ENCODE measurements around the gene ZNF710. TPM values are rescaled to one million over a fixed set of nuclear protein-coding genes. Genes with fewer than 3 reads are reported as not detected.

Gene ZNF710
- total and polyA plus RNA-seq, 2 of the 13 experiments (the other 11 are each of a cell fraction or from before 2014, with no cell fraction given), result 4.7 to 20.6 TPM

DNA sequence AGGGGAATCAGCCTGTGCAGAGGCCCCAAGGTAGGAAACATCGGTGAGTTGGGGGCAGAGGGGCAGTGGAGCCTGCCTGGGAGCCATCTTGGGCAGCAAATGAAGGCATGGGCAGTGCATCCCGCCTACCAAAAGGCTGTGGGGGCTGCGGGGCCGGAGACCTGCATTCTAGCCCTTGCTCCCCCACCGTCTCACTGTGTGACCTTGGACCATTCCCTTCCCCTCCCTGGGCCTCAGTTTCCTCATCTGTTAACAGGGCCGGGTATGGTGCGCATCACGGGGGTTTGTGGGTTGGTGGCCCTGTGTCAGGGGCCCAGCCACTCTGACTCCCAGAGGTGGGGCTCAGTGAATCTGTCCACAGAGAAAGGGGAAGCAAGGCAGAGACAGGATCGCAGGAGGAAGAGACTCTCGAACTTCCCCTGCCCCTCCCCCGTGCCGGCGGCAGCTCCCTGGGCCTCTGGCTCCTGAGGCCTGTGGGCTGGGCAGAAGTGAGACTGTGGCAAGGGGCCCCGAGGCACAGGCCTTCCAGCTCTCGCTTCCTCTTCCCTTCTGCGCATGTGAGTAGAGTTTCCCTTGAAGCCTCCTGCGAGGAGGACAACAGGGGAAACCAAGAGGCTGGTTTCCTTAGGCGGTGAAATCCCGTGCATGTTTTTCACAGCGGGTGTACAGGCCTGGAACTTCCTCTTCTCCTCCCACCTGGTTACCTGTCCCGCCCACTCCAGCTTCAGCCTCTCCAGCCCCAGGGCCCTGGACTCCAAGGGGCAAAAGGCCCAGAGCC lies 58.3 kb downstream of the ZNF710 start:
- no peaks in the 10 kb centered on the region for H3K27me3 ChIP-seq (ENCODE audit: control insufficient read depth in 1 of 2, insufficient read depth in 2 of 2, low read length in 2 of 2)
- peaks cover 3% of the 10 kb centered on the region for H3K79me2 ChIP-seq (ENCODE audit: insufficient read depth, low read length)
- peak overlapping the region; percentile 49 for H3K4me2 ChIP-seq (ENCODE audit: low read depth, low read length)
- ChIA-PET POLR2A (no interaction called here), CTCF (ENCODE audit: low intra/inter-chr PET ratio, low total read pairs) (no interaction called here)
- peak overlapping the region; percentile 44 for H3K27ac ChIP-seq (ENCODE audit: extremely low read length, insufficient read depth, low read length)
- peaks cover 7% of the 10 kb centered on the region for H4K20me1 ChIP-seq (ENCODE audit: insufficient read depth, low read length)
- BruUV-seq (replicated peaks), result no TSS peak
- H3K9me3 ChIP-seq (ENCODE audit: low read length), result no peaks in the 10 kb centered on the region
- ATAC-seq (peak; percentile 51), DNase-seq (ENCODE audit: low spot score) (peak; percentile 31), FAIRE-seq (no peak)
- H3K4me1 ChIP-seq (ENCODE audit: insufficient read depth, low read length), result peaks cover 33% of the 10 kb centered on the region
- H2AFZ ChIP-seq (ENCODE audit: low read length), result no peak overlapping the region
- H3K4me3 ChIP-seq (replicated peaks in 1 of 3; ENCODE audit: insufficient read depth in 1 of 3, low read depth in 2 of 3, low read length in 3 of 3), result peak overlapping the region in 2 of 3 experiments; percentile 13 to 23; a peak in 2 of 6 replicates
- intact Hi-C loops (cut with micrococcal nuclease; ENCODE audit: unreplicated experiment), result no loop called here
- WGBS (ENCODE audit: low lambda C conversion rate), result 40% methylated on average over 12 of the region's 21 CpGs
- in situ Hi-C loops (cut with HindIII; ENCODE audit: extremely low pct_ligation_motif_present, low pct_unique_long_range_greater_than_20kb), result no loop called here
- H3K36me3 ChIP-seq (replicated peaks in 1 of 2; ENCODE audit: control insufficient read depth in 1 of 2, insufficient read depth in 2 of 2, low read length in 2 of 2), result no peaks in the 10 kb centered on the region
- H3K9ac ChIP-seq (ENCODE audit: insufficient read depth, low read depth, low read length), result peak overlapping the region; percentile 56
- 0 out of 2 replicates have a peak, but pooled peaks have one; percentile 17 for TF ChIP-seq ZBTB7B (CRISPR knock-in tag; IDR thresholded peaks at IDR 0.05)
- TF ChIP-seq RCOR2 (CRISPR knock-in tag; IDR thresholded peaks at IDR 0.05), result no peak
- no peak for TF ChIP-seq ZNF749 (CRISPR knock-in tag; IDR thresholded peaks at IDR 0.05; ENCODE audit: borderline replicate concordance)
- TF ChIP-seq SAP130 (CRISPR knock-in tag; IDR thresholded peaks at IDR 0.05; ENCODE audit: low read depth), result peak; percentile 39
- TF ChIP-seq SMARCC2 (IDR thresholded peaks at IDR 0.05), result no peak
- TF ChIP-seq AGO2 (optimal IDR thresholded peaks at IDR 0.05; ENCODE audit: low read depth, low read length), result peak; percentile 27
- no peak for TF ChIP-seq HIVEP1 (CRISPR knock-in tag; IDR thresholded peaks at IDR 0.05)
- TF ChIP-seq, protein P1, sequence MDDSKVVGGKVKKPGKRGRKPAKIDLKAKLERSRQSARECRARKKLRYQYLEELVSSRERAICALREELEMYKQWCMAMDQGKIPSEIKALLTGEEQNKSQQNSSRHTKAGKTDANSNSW (CRISPR knock-in tag; IDR thresholded peaks at IDR 0.05; ENCODE audit: borderline replicate concordance), result no peak
- no peak for TF ChIP-seq NFIC (IDR thresholded peaks at IDR 0.05; ENCODE audit: low read length)
- TF ChIP-seq ARNT2 (CRISPR knock-in tag; IDR thresholded peaks at IDR 0.05; ENCODE audit: low read depth), result no peak
- no peak for TF ChIP-seq GLI4 (CRISPR knock-in tag; IDR thresholded peaks at IDR 0.05; ENCODE audit: borderline replicate concordance)
- TF ChIP-seq ZNF629 (CRISPR knock-in tag; conservative IDR thresholded peaks at IDR 0.05), result 0 out of 2 replicates have a peak, but pooled peaks have one; percentile 40
- TF ChIP-seq, protein P2, sequence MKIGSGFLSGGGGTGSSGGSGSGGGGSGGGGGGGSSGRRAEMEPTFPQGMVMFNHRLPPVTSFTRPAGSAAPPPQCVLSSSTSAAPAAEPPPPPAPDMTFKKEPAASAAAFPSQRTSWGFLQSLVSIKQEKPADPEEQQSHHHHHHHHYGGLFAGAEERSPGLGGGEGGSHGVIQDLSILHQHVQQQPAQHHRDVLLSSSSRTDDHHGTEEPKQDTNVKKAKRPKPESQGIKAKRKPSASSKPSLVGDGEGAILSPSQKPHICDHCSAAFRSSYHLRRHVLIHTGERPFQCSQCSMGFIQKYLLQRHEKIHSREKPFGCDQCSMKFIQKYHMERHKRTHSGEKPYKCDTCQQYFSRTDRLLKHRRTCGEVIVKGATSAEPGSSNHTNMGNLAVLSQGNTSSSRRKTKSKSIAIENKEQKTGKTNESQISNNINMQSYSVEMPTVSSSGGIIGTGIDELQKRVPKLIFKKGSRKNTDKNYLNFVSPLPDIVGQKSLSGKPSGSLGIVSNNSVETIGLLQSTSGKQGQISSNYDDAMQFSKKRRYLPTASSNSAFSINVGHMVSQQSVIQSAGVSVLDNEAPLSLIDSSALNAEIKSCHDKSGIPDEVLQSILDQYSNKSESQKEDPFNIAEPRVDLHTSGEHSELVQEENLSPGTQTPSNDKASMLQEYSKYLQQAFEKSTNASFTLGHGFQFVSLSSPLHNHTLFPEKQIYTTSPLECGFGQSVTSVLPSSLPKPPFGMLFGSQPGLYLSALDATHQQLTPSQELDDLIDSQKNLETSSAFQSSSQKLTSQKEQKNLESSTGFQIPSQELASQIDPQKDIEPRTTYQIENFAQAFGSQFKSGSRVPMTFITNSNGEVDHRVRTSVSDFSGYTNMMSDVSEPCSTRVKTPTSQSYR (CRISPR knock-in tag; IDR thresholded peaks at IDR 0.05; ENCODE audit: borderline replicate concordance), result peak; percentile 69; the same call in 1 of the 2 replicates
- TF ChIP-seq MLLT10 (CRISPR knock-in tag; IDR thresholded peaks at IDR 0.05), result no peak
- TF ChIP-seq KDM2A (CRISPR knock-in tag; IDR thresholded peaks at IDR 0.05; ENCODE audit: borderline replicate concordance, low read depth), result peak; percentile 31; the same call in 1 of the 2 replicates
- 0 out of 2 replicates have a peak, but pooled peaks have one; percentile 9 for TF ChIP-seq SALL1 (CRISPR knock-in tag; IDR thresholded peaks at IDR 0.05)
- no peak for TF ChIP-seq GTF2F1 (IDR thresholded peaks at IDR 0.05; ENCODE audit: low read length)
- TF ChIP-seq ATF4 (CRISPR knock-in tag; IDR thresholded peaks at IDR 0.05), result no peak
- no peak for TF ChIP-seq ZKSCAN8 (CRISPR knock-in tag; IDR thresholded peaks at IDR 0.05; ENCODE audit: borderline replicate concordance)
- TF ChIP-seq ZBTB20 (CRISPR knock-in tag; IDR thresholded peaks at IDR 0.05; ENCODE audit: borderline replicate concordance, low read depth), result no peak
- TF ChIP-seq, protein P3, sequence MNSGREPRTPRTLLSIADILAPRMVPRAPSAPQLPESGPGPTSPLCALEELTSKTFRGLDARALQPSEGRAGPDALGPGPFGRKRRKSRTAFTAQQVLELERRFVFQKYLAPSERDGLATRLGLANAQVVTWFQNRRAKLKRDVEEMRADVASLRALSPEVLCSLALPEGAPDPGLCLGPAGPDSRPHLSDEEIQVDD (CRISPR knock-in tag; IDR thresholded peaks at IDR 0.05; ENCODE audit: borderline replicate concordance), result no peak

Measured in HepG2 (cell line).